Measurements from ENCODE around the gene NES.

The NES gene

DNA sequence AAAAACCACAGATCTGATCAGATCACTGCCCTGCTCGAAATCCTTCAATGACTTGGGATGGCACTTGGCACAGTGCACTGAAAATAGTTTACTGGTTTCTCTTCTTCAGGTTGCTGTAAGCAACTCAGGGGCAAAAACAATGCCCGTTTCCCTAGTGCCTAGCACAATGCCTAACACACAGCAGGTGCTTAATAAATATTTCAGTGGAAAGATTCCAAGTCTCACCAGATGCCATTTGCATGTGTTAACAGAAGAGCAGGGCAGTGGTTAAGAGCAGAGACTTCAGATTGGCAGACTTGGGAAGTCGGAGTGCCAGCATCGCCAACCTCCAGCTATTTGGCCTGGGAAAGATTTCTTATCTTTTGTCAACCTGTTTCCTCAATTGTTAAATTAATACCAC, 40.1 kb upstream of the NES start:
- POLR2A ChIA-PET = no interaction called here
- TF ChIP-seq CTCF (IDR thresholded peaks at IDR 0.05; ENCODE audit: insufficient read depth, low read length, missing control alignments) = no peak
- CTCF ChIA-PET = interaction anchor here (1.6 to 49.8 kb wide), 3 partner anchors 0 to 56 kb away, joined by 3 to 2951 read pairs (median 2951); partner anchors contain the start of genes CRABP2, ISG20L2, METTL25B and NES
- DNase-seq (ENCODE audit: low read depth, low spot score) = no peak
- H3K4me3 ChIP-seq (ENCODE audit: low read depth, low read length) = no peak overlapping the region

GRCh38 chr1:156714830-156715229, 37.6 kb upstream of the NES start:
- DNase-seq (ENCODE audit: low read depth, low spot score) = no peak
- H3K4me3 ChIP-seq (ENCODE audit: low read depth, low read length) = no peak overlapping the region
- ChIA-PET CTCF (interaction anchor here (1.2 to 49.8 kb wide), 4 partner anchors 3 to 87 kb away, joined by 4 to 2951 read pairs (median 1478); partner anchors contain the start of genes CRABP2, ISG20L2, METTL25B and NES), POLR2A (no interaction called here)
- TF ChIP-seq CTCF (IDR thresholded peaks at IDR 0.05; ENCODE audit: insufficient read depth, low read length, missing control alignments) = no peak

GRCh38 chr1:156712626-156713025, 35.4 kb upstream of the NES start:
- ChIA-PET POLR2A (interaction anchor here (0.6 to 1.6 kb wide), 3 partner anchors 14 to 84 kb away, joined by 3 read pairs; partner anchors contain the start of gene ISG20L2), CTCF (interaction anchor here (0.6 to 49.8 kb wide), 6 partner anchors 5 to 147 kb away, joined by 3 to 2951 read pairs (median 17); partner anchors contain the start of genes CRABP2, INSRR, ISG20L2 and METTL25B)
- H3K4me3 ChIP-seq (ENCODE audit: low read depth, low read length) = no peak overlapping the region
- no peak for DNase-seq (ENCODE audit: low read depth, low spot score)
- no peak for TF ChIP-seq CTCF (IDR thresholded peaks at IDR 0.05; ENCODE audit: insufficient read depth, low read length, missing control alignments)

GRCh38 chr1:156711011-156711817, 34.0 kb upstream of the NES start:
- no peak for TF ChIP-seq CTCF (IDR thresholded peaks at IDR 0.05; ENCODE audit: insufficient read depth, low read length, missing control alignments)
- no peak for DNase-seq (ENCODE audit: low read depth, low spot score)
- POLR2A ChIA-PET = interaction anchor here (1.0 kb wide), 1 partner anchor 12 kb away, joined by 3 read pairs; no protein-coding TSS in a partner anchor
- H3K4me3 ChIP-seq (ENCODE audit: low read depth, low read length) = no peak overlapping the region
- CTCF ChIA-PET = interaction anchor here (0.9 to 49.8 kb wide), 7 partner anchors 6 to 180 kb away, joined by 4 to 2951 read pairs (median 7); partner anchors contain the start of genes CRABP2, INSRR, ISG20L2 and METTL25B

- DNase-seq (ENCODE audit: low read depth, low spot score) = no peak
- no peak for TF ChIP-seq CTCF (IDR thresholded peaks at IDR 0.05; ENCODE audit: insufficient read depth, low read length, missing control alignments)
- ChIA-PET CTCF (interaction anchor here (0.8 to 49.8 kb wide), 5 partner anchors 7 to 183 kb away, joined by 3 to 2951 read pairs (median 27); partner anchors contain the start of genes CRABP2, ISG20L2, METTL25B and NES), POLR2A (no interaction called here)
- no peak overlapping the region for H3K4me3 ChIP-seq (ENCODE audit: low read depth, low read length)
These were observed 32.7 kb upstream of the NES start for GRCh38 chr1:156709757-156710489.
